Bronchial epithelial cell (primary cell): ENCODE results near the gene JARID2. TPM values are rescaled to one million over a fixed set of nuclear protein-coding genes. Genes with fewer than 3 reads are reported as not detected.

Source experiments
- DNase-seq: peaks from one replicate; pipeline ENCODE4 v3.0.0-alpha.2; 2010; ENCODE audit warnings: low read depth
- FAIRE-seq: peaks from 2 replicates; lab custom pipeline; 2011; peaks lifted over from hg19 to GRCh38; lab: Jason Lieb, UNC
- H3K27me3 ChIP-seq: 2 replicates; pipeline ENCODE4 v1.5.1; 2011; ENCODE audit warnings: low read length; ENCODE audit not compliant: control insufficient read depth, insufficient read depth
- H3K36me3 ChIP-seq: 2 replicates; pipeline ENCODE4 v1.5.1; 2011; ENCODE audit warnings: low read length; ENCODE audit not compliant: control insufficient read depth, insufficient read depth
- H3K4me3 ChIP-seq: 2 replicates; pipeline ENCODE4 v1.5.1; 2011; ENCODE audit warnings: mild to moderate bottlenecking, low read depth, low read length, control low read depth
- total RNA-seq: library from RNA; depleted of rRNA; stranded (reverse); fragments of >200 nt; gene quantifications from 2 replicates; pipeline ENCODE4 v1.2.1, GENCODE V29; 2014
- TF ChIP-seq, protein P1 (sequence below): IDR thresholded peaks from 2 replicates; pipeline ENCODE4 v1.5.1; 2011; ENCODE audit warnings: mild to moderate bottlenecking, moderate library complexity, low read length, control low read depth, inconsistent platforms; ENCODE audit not compliant: insufficient read depth, severe bottlenecking

Gene JARID2
- total RNA-seq, 1 donor from 2014 or later, result 29.2 TPM

DNA sequence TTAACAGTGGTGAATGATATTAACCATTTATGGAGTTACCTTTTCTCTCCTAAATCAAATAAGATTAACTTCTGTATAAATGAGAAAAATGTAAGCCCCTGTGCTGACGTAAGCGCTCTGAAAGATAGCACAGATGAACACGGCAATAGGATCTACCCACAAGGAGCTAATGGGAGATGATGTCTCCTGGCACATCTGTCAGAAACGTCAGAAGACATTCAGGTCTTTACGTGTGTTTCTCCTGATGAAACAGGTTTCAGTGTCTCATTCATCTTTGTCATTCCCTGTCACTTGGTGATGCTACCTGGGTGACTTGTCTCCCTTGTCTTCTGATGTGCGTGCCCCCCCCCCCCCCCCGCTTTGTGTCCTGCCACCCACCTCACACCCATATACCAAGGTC lies 227.3 kb downstream of the JARID2 start:
- Histone ChIP-seq H3K27me3 (no peaks in the 10 kb centered on the region), H3K36me3 (peaks cover 10% of the 10 kb centered on the region), H3K4me3 (no peak overlapping the region)
- DNase-seq, result no peak
- TF ChIP-seq, protein P1, sequence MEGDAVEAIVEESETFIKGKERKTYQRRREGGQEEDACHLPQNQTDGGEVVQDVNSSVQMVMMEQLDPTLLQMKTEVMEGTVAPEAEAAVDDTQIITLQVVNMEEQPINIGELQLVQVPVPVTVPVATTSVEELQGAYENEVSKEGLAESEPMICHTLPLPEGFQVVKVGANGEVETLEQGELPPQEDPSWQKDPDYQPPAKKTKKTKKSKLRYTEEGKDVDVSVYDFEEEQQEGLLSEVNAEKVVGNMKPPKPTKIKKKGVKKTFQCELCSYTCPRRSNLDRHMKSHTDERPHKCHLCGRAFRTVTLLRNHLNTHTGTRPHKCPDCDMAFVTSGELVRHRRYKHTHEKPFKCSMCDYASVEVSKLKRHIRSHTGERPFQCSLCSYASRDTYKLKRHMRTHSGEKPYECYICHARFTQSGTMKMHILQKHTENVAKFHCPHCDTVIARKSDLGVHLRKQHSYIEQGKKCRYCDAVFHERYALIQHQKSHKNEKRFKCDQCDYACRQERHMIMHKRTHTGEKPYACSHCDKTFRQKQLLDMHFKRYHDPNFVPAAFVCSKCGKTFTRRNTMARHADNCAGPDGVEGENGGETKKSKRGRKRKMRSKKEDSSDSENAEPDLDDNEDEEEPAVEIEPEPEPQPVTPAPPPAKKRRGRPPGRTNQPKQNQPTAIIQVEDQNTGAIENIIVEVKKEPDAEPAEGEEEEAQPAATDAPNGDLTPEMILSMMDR, result no peak
- no peak for FAIRE-seq

DNA sequence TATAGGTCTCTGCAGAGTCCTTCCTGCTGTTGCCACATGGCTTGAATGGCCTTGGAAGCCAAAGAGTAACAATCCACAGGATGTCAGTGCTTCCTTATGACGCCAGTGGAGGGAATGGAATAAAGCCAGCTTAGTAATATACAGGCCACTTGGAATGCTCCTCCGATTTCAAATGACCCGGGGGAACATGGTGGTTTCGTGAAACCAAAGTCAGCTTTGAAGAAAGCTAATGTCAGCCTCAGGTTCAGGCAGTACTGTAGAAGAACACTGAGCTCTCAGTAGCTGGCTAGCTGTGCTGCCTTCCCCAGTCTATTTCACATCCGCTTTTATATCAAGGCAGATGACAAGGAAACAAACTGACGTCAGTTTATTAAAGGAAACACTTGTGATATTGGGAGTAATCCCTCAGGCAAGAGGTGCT lies 227.9 kb downstream of the JARID2 start:
- peak; percentile 51 for DNase-seq
- no peak for FAIRE-seq
- TF ChIP-seq, protein P1, result no peak

GRCh38 chr6:15474196-15474595 lies 228.3 kb downstream of the JARID2 start:
- TF ChIP-seq, protein P1, result no peak

More for the DNA sequence above, 227.9 kb downstream of the JARID2 start:
- Histone ChIP-seq H3K27me3 (no peaks in the 10 kb centered on the region), H3K4me3 (no peak overlapping the region), H3K36me3 (peaks cover 8% of the 10 kb centered on the region)

GRCh38 chr6:15475261-15475660 lies 229.4 kb downstream of the JARID2 start:
- Histone ChIP-seq H3K4me3 (no peak overlapping the region), H3K27me3 (no peaks in the 10 kb centered on the region), H3K36me3 (peaks cover 6% of the 10 kb centered on the region)
- TF ChIP-seq, protein P1, result no peak
- no peak for FAIRE-seq
- DNase-seq, result no peak

More at GRCh38 chr6:15474196-15474595, 228.3 kb downstream of the JARID2 start:
- no peaks in the 10 kb centered on the region for H3K27me3 ChIP-seq
- FAIRE-seq, result no peak
- H3K36me3 ChIP-seq, result peaks cover 8% of the 10 kb centered on the region
- peak; percentile 84 for DNase-seq
- H3K4me3 ChIP-seq, result no peak overlapping the region

GRCh38 chr6:15475872-15476271 lies 230.0 kb downstream of the JARID2 start:
- peaks cover 6% of the 10 kb centered on the region for H3K36me3 ChIP-seq
- FAIRE-seq, result no peak
- TF ChIP-seq, protein P1, result no peak
- no peak for DNase-seq
- H3K4me3 ChIP-seq, result no peak overlapping the region
- no peaks in the 10 kb centered on the region for H3K27me3 ChIP-seq
